Stimulated activated CD8-positive, alpha-beta memory T cell treated with anti-CD3 and anti-CD28 coated beads, Interleukin-12 subunit alpha, Interleukin-12 subunit beta, amount 100 ng/mL, for 24 hours (primary cell): ENCODE data around the gene FGF3.

ENCODE experiments used
- DNase-seq: peaks from one replicate; pipeline ENCODE4 v3.0.0-alpha.2; 2020; ENCODE audit errors: extremely low read depth

Gene FGF3

GRCh38 chr11:69825037-69825834, 6.0 kb upstream of the FGF3 start:
- no peak for DNase-seq

- DNase-seq, result no peak
Measured at GRCh38 chr11:69823641-69824265, 4.5 kb upstream of the FGF3 start.

GRCh38 chr11:69822676-69823494, 3.7 kb upstream of the FGF3 start:
- DNase-seq, result no peak

- no peak for DNase-seq
Measured at GRCh38 chr11:69821511-69822040, 2.4 kb upstream of the FGF3 start.

GRCh38 chr11:69820441-69820840, 1.2 kb upstream of the FGF3 start:
- DNase-seq, result no peak

- no peak for DNase-seq
Measured at GRCh38 chr11:69819541-69820070, 390 bp upstream of the FGF3 start.

- no peak for DNase-seq
Measured at GRCh38 chr11:69818231-69818602, 999 bp downstream of the FGF3 start.

- DNase-seq, result no peak
Measured at GRCh38 chr11:69817265-69818230, 1.7 kb downstream of the FGF3 start.

GRCh38 chr11:69816671-69817070, 2.5 kb downstream of the FGF3 start:
- DNase-seq, result no peak

- no peak for DNase-seq
Measured at GRCh38 chr11:69815973-69816372, 3.2 kb downstream of the FGF3 start.

GRCh38 chr11:69814902-69815301, 4.3 kb downstream of the FGF3 start:
- DNase-seq, result no peak

GRCh38 chr11:69814411-69814810, 4.8 kb downstream of the FGF3 start:
- DNase-seq, result no peak

- no peak for DNase-seq
Measured at GRCh38 chr11:69813839-69814238, 5.4 kb downstream of the FGF3 start.

GRCh38 chr11:69812946-69813345, 6.3 kb downstream of the FGF3 start:
- DNase-seq, result no peak

GRCh38 chr11:69812256-69812655, 7.0 kb downstream of the FGF3 start:
- DNase-seq, result no peak

GRCh38 chr11:69811431-69811830, 7.8 kb downstream of the FGF3 start:
- DNase-seq, result no peak

GRCh38 chr11:69810289-69811118, 8.7 kb downstream of the FGF3 start:
- no peak for DNase-seq

- no peak for DNase-seq
Measured at GRCh38 chr11:69808667-69809086, 10.5 kb downstream of the FGF3 start.

- DNase-seq, result no peak
Measured at GRCh38 chr11:69807106-69807815, 12.0 kb downstream of the FGF3 start.
